ENCODE results near the gene MYADM. TPM values are rescaled to one million over a fixed set of nuclear protein-coding genes. Genes with fewer than 3 reads are reported as not detected.

Gene MYADM, protein sequence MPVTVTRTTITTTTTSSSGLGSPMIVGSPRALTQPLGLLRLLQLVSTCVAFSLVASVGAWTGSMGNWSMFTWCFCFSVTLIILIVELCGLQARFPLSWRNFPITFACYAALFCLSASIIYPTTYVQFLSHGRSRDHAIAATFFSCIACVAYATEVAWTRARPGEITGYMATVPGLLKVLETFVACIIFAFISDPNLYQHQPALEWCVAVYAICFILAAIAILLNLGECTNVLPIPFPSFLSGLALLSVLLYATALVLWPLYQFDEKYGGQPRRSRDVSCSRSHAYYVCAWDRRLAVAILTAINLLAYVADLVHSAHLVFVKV
- total RNA-seq: 27.4 and 34.5 TPM in 2 replicates

DNA sequence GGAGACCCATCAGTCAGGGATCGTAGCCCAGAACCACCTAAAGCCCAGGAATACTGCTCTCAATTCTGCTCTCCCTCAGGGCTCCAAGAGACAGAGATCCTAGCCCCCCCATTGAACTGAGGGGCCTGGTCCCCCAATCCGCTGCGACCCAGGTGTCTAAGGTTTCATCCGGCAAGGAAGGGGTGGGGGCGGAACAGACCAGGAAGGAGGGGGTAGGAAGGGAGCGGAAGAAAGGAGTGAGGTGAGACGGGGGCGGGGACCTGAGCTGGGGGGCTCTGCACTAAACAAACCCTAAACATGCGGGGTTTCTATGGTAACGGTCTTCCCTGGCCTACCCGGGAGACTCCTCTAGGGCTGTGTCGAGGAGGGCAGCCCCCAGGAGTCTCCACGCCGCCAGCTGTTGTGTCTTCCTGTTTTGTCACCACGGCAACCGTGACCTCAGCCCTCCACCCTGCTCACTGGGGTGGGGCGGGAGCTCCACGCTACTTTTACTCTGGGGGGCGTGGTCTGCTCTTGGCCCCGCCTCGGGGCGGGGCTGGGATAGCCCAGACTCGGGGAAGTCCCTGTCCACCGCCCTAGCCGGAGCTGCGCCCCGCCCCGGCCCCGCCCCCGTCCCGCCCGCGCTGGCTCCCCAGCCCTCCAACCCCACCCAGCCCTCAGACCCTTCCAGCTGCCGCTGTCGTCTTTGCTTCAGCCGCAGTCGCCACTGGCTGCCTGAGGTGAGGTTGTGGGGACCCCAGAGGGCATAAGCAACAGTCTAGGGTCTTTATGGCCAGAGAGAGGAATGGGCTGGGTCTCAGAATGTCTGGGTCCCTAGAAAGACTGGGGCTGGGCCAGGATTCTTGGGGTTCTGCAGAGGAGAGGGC lies at the start of gene MYADM:
Gene MYADM (plus strand): TSS at position 659 of the 866 bp plus-strand sequence. CDS start 5,647 bp downstream, outside the sequence.

DNA sequence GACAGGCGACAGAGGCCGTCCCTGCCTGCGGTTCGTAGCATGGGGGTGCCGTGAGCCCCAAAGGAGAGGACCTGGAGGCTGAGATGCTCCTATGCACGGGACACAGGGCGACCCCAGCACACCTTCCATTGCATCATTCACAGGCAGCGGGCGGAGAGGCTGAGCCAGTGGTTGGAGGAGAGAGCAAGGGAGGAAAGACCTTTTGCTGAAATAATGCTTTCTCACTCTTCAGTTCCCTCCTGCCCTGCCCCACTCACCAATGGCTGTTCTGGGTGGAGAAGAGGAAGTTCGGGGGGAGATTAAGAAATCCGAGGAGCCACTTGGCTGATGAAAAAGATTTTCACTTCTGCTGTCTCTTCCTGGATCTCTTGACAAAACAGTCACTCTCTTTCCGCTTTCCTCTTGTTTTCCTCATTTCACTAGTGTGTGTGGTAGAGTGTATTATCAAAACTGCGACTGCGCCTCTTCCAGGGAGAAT lies 43.5 kb upstream of the MYADM start, which contains the start of gene NLRP12:
Gene NLRP12 (minus strand): TSS at position 181 of the 478 bp plus-strand sequence. CDS start 140 bp downstream, at position 41.

DNA sequence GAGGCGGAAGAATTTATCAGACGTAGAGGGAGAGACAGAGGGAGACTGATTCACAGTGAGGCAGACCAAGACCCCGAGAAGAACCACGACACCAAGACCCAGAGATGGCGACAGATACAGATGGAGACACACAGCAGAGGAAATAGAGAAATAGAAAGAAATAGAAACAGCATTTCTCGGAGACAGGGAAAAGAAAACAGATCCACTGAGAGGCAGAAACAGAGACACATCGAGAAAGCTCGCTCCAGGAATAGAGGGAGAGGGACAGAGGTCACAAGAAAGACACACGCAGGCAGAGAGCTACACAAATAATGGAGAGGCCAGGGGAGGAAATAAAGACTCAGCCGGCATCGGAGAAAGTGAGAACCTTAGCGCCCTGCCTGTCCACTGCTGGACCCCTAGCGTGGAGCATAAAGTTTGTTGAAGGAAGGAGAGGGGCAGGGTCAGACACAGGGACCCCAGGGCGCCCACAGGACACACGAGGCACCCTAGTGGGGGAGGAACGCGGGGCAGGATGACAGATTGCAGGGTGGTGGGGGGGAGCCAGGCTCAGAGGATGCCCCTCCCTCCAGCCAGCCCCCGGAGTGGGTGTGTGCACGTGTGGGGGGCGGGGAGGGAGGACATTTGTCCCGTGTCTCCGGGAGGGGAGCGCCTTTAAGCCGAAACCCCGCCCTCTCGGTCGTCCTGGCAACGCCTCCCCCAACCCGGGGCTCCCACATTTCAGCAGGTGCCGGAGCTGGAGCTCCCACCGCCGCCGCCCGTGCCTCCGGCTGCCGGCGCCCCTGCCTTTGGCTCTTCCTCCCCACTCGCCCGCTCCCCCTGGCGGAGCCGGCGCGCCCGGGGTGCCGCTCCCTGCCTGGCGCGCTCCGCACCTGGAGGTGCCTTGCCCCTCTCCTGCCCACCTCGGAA lies 14.1 kb downstream of the MYADM start, which contains the start of gene PRKCG:
Gene PRKCG (plus strand): TSS at position 716 of the 909 bp plus-strand sequence. CDS start 298 bp downstream, outside the sequence.

DNA sequence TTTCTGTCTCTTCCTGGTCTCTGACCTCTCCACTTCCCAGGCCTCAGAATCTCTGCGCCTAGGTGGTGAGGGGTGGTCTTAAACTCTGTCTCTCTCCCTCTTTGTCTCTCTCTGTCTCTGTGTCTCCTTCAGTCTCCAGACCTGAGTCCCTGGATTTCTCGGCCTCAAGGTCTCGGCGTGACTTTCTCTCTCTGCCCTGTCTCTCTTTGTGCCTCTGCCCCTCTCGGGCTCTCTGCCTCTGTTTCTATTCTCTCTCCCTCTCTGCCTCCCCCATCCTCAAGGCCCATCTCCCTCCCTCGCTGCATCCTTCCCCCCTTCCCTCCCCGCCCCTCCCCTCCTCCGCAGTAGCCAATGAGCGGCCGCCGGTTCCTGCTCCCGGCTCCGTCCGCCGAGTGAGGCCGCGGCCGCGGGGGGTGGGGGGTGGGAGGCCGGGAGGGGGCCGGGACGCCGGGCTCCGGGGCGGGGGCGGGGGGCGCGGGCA lies 41.3 kb downstream of the MYADM start, which contains the start of gene CACNG7:
Gene CACNG7 (plus strand): TSS at position 344 of the 481 bp plus-strand sequence. CDS start 3,554 bp downstream, outside the sequence.

Other genes with a start within 250 kb of the MYADM start
- not detected in 2 replicates for gene DPRX, start 235.9 kb upstream of the MYADM start, total RNA-seq
- gene NLRP12, start 43.6 kb upstream of the MYADM start, total RNA-seq: 0.13 and 0.93 TPM in 2 replicates
- under 0.01 and 0.22 TPM in 2 replicates for gene PRKCG, start 14.3 kb downstream of the MYADM start, total RNA-seq
- gene CACNG7, start 41.4 kb downstream of the MYADM start, total RNA-seq: 0.22 and 0.66 TPM in 2 replicates
- gene CACNG8, start 95.1 kb downstream of the MYADM start, total RNA-seq: 1.0 and 1.1 TPM in 2 replicates
- gene CACNG6, start 123.8 kb downstream of the MYADM start, total RNA-seq: 1.0 and 1.9 TPM in 2 replicates
- not detected in 2 replicates for gene VSTM1, start 196.0 kb downstream of the MYADM start, total RNA-seq
- gene TARM1, start 213.5 kb downstream of the MYADM start, total RNA-seq: not detected in 2 replicates
- not detected in 2 replicates for gene OSCAR, start 232.9 kb downstream of the MYADM start, total RNA-seq
- 8.1 and 11.6 TPM in 2 replicates for gene NDUFA3, start 235.0 kb downstream of the MYADM start, total RNA-seq
- 15.9 and 19.7 TPM in 2 replicates for gene TFPT, start 247.8 kb downstream of the MYADM start, total RNA-seq
- gene PRPF31, start 247.9 kb downstream of the MYADM start, total RNA-seq: 51.3 and 64.7 TPM in 2 replicates

Data from thoracic aorta endothelial cell (primary cell).